Hematopoietic multipotent progenitor cell treated with erythropoietin and hydrocortisone succinate and interleukin-3 and kit ligand, for 4 days (in vitro differentiated cells): ENCODE measurements around the gene ARMC3.
A peak's percentile ranks its signal among the peaks of the same experiment; 100 is the strongest.
"Not testable (repeated sequence)": the region's sequence is repeated elsewhere in the genome, so short reads cannot be mapped to it uniquely, and the experiment has no call there.

Experiments
- DNase-seq: peaks from one replicate; pipeline ENCODE4 v3.0.0-alpha.2; 2015

Gene ARMC3

DNA sequence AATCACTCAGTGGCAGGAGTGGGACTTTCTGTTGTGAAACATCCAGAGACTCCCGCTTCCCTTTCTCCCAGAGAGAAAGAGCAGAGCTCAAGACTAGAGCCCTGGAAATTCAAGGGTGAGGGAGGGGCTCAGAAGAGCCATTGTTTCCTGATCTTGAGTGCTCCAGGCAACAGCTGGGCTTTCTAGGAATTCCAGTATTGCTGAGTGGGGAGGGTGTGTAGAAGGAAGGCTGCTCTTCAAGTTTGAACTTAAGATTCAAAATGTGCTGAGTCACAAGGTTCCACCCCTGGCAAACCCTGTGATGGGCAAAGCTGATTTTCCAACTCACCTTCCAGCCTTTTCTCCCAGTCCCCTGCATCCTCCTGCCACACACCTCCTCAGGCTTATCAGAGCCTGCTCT lies 125.2 kb downstream of the ARMC3 start:
- DNase-seq, result peak; percentile 4

DNA sequence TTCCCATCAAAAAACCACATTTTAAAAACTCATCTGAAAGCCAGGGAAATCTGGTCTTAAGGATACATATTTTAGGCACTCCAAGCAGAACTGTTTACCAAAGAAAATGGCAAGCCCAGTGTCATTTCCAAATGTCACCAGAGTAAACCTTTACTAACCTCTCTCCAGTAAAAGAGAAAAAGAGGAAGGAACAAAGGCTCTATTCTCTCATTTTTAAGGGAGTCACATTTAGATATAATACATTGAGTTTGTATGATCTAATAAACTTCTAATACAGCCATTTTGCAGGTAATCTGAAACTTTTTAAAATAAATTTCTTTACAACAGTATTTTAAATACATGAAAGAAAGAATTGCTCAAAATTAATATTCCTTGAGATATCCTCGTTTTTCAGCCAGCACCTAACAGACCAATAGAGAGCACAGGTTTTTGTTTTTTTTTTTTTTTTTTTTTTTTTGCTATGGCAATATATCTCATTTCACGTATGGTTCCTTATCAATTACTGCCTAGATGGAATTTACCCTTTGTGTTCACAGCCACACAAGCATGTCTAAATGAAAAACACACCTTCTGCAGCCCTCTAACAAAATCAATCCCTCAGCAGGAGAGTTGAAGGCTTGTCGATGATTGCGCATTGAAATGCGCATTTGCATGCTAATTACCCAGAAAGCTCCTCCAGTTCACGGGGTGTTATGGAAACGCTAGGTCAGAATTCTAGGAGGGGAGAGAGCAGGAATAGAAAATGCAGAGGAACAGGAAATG lies 127.8 kb downstream of the ARMC3 start:
- DNase-seq, result no peak

DNA sequence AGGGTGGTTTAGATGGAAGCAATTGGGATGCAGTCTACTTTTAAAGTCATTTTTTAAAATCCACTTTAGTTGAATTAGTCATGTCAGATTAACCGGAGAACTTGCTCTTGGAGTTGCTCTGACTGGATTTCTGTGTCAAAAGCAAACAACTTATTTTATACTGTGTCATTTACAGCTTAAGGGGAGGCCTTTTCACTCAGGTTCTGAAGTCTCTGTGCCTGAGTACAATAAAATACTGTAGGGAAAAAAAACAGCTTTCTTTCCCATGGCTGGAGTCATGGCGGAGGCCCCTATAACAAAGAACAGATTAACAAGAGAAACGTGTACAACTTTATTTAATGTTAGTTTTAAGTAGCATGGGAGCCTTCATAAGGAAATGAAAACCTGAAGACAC lies 128.3 kb downstream of the ARMC3 start:
- DNase-seq, result no peak

DNA sequence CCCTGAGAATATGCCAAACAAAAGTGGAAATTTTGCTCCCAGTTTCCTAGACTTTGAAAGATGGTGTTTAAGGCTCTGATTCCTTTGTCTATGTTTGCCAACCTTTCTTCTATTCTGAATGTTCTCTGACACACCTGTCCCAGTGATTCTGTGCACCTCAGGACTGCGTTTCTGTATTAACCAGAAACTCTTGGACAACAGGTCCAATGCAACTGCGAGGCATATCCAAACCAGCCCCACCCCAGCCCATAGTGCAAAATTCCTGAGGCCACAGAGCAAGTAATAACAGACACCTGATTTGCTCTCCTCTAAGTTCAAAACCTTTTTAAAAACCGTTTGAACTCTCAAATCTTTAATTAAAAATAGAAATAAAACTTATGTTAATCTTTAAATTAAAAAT lies 130.5 kb downstream of the ARMC3 start:
- no peak for DNase-seq

- no peak for DNase-seq
Measured at GRCh38 chr10:23060918-23061317, 133.1 kb downstream of the ARMC3 start.

GRCh38 chr10:23063045-23063972 lies 135.5 kb downstream of the ARMC3 start:
- no peak for DNase-seq

DNA sequence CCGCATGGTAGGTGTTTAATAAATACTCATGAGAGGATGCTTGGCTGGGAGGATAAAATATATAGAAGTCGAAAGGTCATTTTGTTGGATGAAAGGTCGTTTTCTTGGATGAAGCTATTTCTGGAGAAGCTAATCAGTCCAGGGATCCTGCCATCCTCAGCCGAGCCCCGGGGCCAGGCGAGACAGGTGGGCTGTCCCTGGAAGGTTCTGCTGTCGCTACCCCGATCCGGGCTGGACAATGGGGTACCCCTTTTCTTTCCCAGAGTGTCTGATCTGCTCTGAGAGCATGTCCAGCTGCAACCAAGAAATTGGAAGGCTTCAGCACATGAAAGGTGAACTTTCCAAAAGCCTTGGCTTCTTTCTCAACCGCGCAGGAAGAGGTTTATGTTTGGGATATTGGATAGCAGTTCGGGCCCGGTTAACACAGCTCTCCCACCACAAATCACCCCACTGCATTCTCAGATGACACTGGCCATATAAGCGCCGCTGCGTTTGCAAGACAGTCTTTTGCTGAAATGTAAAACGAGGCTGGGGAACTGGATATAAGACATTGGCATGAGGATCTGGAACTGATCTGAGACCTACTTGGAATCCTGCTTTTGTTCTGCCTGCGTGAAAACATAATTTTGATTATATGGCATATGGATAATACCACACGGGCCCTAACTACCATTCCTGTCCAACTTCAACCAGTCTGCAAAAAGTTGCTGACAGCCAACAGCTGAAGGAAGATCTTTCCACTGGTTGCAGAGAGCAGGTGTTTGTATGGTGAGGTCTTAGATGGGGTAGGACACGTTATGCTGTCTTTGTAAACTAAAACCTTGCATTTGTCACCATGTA lies 136.3 kb downstream of the ARMC3 start:
- no peak for DNase-seq

GRCh38 chr10:23064813-23065114 lies 136.9 kb downstream of the ARMC3 start:
- DNase-seq, result not testable (repeated sequence)

GRCh38 chr10:23065181-23065948 lies 137.5 kb downstream of the ARMC3 start:
- no peak for DNase-seq

GRCh38 chr10:23067337-23067736 lies 139.5 kb downstream of the ARMC3 start:
- DNase-seq, result no peak

- DNase-seq, result peak; percentile 83
Measured at GRCh38 chr10:23067939-23068775, 140.3 kb downstream of the ARMC3 start.

GRCh38 chr10:23069019-23069815 lies 141.4 kb downstream of the ARMC3 start:
- no peak for DNase-seq

GRCh38 chr10:23070092-23070912 lies 142.4 kb downstream of the ARMC3 start:
- not testable (repeated sequence) for DNase-seq

- DNase-seq, result no peak
Measured at GRCh38 chr10:23070913-23071218, 143.0 kb downstream of the ARMC3 start.

DNA sequence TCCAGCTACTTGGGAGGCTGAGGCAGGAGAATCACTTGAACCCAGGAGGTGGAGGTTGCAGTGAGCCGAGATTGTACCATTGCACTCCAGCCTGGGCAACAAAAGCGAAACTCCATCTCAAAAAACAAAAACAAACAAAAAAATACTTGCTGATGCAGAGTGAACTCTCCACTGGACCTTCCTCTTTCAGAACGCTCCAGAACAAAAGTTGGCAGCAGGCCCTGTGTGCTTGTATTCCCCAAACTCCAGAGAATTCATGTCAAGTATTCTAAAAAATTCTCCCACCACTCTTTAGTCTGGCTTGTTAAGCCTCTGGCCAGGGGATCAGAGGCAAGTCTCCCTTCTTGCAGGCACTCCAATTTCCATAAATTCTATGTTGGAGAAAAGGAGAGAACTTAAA lies 144.7 kb downstream of the ARMC3 start:
- DNase-seq, result not testable (repeated sequence)

GRCh38 chr10:23073527-23073926 lies 145.7 kb downstream of the ARMC3 start:
- no peak for DNase-seq

DNA sequence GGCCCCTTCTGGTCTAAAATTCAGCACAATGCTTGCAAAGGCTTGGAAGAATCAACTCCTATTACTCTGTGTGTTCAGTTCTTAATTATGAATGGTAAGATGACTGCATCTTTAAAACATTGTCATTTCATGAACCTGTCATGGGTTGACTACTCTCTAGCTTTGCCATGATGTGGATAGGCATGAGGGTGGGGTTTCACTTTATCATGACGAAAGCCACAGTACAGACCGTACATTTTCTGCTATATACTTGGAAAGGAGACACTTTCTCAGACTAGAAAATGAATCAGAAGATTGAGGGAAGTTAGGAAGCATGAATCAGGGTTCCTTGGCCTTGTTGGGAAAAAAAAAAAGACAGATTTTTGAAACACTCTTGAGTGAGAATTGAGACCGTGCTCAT lies 147.8 kb downstream of the ARMC3 start:
- DNase-seq, result no peak

GRCh38 chr10:23078114-23078513 lies 150.3 kb downstream of the ARMC3 start:
- no peak for DNase-seq

DNA sequence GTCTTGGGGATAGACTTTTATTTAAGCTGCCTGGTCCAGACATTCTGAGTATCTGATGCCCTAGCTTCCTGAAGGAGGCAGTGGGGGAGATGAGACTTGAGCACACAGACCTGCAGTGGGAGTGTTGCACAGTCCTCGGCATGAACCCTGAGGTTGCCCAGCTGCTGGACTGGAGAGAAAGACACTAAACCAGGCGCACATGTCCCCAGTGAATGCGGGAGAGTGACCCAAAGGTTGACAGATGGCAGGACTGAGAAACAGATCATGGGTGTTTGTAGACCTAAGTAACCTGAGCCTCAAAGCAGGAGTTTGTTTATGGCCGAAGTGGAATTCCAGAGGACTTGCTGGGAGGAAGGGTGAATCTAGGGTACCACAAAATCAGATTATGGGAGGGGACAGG lies 151.8 kb downstream of the ARMC3 start:
- DNase-seq, result no peak

DNA sequence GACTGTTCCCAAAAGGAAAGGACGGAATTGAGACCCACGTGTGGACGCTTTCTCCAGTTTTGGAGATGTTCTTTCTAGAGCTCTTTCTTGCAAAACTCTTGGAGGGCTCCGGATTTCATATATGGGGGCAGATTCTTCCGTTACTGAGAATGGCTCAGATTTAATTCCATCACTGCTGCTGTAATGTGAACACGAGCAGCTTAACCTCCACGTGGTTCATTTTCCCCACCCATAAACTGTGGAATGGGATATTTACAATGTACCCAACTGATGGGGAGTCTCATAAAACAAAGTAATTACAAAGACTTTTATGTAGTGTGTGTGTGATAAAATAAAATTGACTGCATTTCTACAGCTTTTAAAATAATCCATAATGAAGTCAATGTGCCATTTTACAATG lies 152.4 kb downstream of the ARMC3 start:
- no peak for DNase-seq
